ENCODE results near the gene ALOX5.

DNA sequence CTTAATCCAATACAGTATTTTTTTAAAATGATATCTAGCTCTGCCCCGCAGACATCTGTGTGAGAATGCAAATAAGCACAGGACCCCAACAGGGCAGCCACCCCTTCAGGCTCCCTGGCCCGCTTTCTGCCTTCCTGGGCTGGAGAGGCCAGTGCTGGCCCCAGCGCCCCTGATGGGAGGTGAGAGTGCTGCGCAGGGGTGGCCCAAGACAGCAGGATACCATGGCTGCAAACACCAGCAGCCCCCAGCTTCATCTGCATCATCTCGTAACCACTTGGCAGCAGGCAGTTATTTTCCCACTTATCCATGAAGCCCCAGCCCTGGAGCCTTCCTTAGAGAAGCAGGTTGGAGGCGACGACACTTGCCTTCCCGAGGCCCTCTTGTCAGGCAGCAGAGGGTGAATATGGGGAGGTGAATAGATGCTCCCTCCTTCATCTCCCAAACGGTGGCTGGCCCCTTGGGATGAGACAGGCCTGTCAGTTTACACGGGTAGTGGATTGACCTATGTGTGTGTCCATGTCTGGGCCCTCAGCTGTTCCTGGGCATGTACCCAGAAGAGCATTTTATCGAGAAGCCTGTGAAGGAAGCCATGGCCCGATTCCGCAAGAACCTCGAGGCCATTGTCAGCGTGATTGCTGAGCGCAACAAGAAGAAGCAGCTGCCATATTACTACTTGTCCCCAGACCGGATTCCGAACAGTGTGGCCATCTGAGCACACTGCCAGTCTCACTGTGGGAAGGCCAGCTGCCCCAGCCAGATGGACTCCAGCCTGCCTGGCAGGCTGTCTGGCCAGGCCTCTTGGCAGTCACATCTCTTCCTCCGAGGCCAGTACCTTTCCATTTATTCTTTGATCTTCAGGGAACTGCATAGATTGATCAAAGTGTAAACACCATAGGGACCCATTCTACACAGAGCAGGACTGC is 71.2 kb downstream of the ALOX5 start:
- no peak for TF ChIP-seq EP300 (IDR thresholded peaks at IDR 0.05)
- TF ChIP-seq, protein P1, sequence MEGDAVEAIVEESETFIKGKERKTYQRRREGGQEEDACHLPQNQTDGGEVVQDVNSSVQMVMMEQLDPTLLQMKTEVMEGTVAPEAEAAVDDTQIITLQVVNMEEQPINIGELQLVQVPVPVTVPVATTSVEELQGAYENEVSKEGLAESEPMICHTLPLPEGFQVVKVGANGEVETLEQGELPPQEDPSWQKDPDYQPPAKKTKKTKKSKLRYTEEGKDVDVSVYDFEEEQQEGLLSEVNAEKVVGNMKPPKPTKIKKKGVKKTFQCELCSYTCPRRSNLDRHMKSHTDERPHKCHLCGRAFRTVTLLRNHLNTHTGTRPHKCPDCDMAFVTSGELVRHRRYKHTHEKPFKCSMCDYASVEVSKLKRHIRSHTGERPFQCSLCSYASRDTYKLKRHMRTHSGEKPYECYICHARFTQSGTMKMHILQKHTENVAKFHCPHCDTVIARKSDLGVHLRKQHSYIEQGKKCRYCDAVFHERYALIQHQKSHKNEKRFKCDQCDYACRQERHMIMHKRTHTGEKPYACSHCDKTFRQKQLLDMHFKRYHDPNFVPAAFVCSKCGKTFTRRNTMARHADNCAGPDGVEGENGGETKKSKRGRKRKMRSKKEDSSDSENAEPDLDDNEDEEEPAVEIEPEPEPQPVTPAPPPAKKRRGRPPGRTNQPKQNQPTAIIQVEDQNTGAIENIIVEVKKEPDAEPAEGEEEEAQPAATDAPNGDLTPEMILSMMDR (IDR thresholded peaks at IDR 0.05), result no peak
